OCI-LY3 (cell line): ENCODE measurements around the gene MORN5.

Source experiments
- EZH2phosphoT487 ChIP-seq: fragments of 200-600 bp; shearing (Covaris generic); IDR thresholded peaks from 2 replicates; pipeline ENCODE4 v1.6.1; 2018; ENCODE audit warnings: antibody characterized with exemption, mixed run types, low read depth
- TF ChIP-seq, protein P1 (sequence below): fragments of 200-600, 300-600 bp; sonication (generic); IDR thresholded peaks from 2 replicates; pipeline ENCODE4 v1.5.1; 2014; ENCODE audit warnings: antibody characterized with exemption, low read length, low read depth

DNA sequence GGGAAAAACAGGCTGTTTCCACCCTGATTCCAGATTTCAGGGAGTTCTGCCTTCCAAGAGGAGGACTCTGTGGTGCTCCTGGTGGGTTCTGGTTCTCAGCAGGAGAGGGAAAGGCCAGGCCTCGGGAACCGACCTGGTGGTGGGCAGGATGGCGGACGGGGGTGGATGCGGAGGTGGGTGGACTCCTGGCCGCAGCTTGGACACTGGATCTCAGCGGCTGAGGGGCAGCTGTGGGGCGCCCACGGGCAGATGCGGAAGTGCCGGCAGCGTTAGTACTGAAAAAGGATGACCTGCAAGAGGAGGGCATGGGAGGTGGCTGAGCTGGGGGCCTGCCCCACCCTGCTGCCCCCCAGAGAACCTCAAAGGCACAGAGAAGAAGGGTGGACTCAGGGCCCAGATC lies 44.8 kb downstream of the MORN5 start:
- TF ChIP-seq, protein P1, sequence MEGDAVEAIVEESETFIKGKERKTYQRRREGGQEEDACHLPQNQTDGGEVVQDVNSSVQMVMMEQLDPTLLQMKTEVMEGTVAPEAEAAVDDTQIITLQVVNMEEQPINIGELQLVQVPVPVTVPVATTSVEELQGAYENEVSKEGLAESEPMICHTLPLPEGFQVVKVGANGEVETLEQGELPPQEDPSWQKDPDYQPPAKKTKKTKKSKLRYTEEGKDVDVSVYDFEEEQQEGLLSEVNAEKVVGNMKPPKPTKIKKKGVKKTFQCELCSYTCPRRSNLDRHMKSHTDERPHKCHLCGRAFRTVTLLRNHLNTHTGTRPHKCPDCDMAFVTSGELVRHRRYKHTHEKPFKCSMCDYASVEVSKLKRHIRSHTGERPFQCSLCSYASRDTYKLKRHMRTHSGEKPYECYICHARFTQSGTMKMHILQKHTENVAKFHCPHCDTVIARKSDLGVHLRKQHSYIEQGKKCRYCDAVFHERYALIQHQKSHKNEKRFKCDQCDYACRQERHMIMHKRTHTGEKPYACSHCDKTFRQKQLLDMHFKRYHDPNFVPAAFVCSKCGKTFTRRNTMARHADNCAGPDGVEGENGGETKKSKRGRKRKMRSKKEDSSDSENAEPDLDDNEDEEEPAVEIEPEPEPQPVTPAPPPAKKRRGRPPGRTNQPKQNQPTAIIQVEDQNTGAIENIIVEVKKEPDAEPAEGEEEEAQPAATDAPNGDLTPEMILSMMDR, result no peak
- TF ChIP-seq EZH2phosphoT487, result no peak
